ENCODE results near the gene ZNF813. TPM values are rescaled to one million over a fixed set of nuclear protein-coding genes. Genes with fewer than 3 reads are reported as not detected.
"Not testable (repeated sequence)": the region's sequence is repeated elsewhere in the genome, so short reads cannot be mapped to it uniquely, and the experiment has no call there.

ZNF813 gene
- total RNA-seq, 1 donor from 2014 or later = 4.6 TPM

DNA sequence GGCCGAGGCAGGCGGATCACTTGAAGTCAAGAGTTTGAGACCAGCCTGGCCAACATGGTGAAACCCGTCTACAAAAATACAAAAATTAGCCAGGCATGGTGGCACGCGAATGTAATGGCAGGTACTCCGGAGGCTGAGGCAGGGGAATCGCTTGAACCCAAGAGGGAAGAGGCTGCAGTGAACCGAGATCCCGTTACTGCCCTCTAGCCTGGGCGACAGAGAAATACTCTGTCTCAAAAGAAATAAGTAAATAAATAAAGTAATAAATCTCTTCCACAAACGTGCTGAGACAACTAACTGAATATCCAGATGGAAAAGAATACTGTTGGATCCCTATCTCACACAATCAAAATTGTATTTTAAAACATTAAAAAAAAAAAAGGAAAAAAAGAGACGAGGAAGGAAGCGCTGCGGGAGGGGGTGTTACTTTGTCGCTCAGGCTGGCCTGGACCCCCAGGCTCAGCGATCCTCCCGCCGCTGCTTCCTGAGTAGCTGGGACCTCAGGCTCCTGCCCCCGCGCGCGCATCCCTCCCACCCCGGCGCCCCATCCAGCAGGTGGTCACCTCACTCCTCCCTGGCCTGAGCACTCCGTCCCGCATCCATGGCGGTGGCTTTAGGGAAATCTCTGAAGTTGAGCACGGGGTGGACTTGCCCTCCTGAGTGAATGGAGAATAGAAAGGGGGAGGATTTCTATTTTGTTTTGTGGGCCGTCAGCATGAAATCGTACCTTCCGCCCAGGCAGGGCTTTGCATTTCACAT is 628 bp upstream of the ZNF813 start:
- H3K4me3 ChIP-seq (ENCODE audit: low read depth, low read length) = peak overlapping the region; percentile 79
- DNase-seq (ENCODE audit: low read depth) = no peak
- TF ChIP-seq, protein P1, sequence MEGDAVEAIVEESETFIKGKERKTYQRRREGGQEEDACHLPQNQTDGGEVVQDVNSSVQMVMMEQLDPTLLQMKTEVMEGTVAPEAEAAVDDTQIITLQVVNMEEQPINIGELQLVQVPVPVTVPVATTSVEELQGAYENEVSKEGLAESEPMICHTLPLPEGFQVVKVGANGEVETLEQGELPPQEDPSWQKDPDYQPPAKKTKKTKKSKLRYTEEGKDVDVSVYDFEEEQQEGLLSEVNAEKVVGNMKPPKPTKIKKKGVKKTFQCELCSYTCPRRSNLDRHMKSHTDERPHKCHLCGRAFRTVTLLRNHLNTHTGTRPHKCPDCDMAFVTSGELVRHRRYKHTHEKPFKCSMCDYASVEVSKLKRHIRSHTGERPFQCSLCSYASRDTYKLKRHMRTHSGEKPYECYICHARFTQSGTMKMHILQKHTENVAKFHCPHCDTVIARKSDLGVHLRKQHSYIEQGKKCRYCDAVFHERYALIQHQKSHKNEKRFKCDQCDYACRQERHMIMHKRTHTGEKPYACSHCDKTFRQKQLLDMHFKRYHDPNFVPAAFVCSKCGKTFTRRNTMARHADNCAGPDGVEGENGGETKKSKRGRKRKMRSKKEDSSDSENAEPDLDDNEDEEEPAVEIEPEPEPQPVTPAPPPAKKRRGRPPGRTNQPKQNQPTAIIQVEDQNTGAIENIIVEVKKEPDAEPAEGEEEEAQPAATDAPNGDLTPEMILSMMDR (conservative IDR thresholded peaks at IDR 0.05; ENCODE audit: low read depth, low read length) = peak; percentile 8

DNA sequence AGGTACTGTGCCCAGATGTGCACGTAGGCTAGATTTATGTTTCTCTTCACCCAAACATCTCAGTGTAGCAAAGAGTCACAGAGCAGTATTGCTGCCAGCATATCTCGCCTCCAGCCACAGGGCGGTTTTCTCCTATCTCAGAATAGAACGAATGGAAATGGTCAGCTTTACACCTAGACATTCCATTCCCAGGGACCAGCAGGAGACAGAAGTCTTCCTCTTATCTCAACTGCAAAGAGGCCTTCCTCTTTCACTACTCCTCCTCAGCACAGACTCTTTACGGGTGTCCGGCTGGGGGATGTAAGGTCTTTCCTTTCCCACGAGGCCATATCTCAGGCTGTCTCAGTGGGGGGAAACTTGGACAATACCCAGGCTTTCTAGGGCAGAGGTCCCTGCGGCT is 1.1 kb downstream of the ZNF813 start:
- not testable (repeated sequence) for DNase-seq (ENCODE audit: low read depth)
- H3K4me3 ChIP-seq (ENCODE audit: low read depth, low read length) = peak overlapping the region; percentile 79

DNA sequence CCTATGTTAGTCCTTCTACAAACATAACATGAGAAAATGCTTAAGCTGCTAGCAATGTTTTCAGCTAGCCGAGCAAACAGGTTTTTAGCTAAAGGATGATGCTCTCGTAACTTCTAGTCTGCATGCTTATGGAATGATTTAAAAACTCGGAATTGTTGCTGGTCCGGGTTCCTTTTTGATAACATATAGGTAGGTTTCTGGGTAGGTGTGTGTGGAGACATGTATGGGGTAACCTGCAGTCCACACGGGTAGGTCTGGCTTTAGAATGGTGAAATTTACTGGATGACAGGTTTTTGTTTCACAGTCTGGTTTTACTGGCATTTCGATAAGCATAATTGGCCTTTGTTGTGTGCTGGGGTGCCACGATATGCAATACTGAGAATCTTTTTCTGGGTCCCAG is 4.4 kb downstream of the ZNF813 start:
- no peak overlapping the region for H3K4me3 ChIP-seq (ENCODE audit: low read depth, low read length)

DNA sequence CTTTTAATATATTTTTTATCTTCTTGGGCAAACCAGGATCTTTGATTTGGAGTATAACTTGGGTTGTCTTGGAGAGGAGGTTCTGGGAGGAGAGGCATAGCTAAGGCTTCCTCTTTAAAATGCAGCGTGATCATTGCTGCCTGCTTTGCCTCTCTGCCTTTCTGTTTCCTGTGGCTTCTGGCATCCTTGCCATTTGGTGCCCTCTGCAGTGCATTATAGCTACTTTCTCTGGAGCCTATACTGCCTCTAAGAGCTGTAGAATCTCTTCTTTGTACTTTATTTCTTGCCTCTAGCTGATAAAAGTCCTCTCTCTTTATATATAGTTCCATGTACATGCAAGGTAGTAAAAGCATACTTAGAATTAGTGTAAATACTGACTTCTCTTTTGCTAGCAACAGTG is 7.3 kb downstream of the ZNF813 start:
- DNase-seq (ENCODE audit: low read depth); H3K4me3 ChIP-seq (ENCODE audit: low read depth, low read length): not testable (repeated sequence)

More for the DNA sequence above, 4.4 kb downstream of the ZNF813 start:
- TF ChIP-seq, protein P1 (conservative IDR thresholded peaks at IDR 0.05; ENCODE audit: low read depth, low read length) = no peak
- DNase-seq (ENCODE audit: low read depth) = no peak

DNA sequence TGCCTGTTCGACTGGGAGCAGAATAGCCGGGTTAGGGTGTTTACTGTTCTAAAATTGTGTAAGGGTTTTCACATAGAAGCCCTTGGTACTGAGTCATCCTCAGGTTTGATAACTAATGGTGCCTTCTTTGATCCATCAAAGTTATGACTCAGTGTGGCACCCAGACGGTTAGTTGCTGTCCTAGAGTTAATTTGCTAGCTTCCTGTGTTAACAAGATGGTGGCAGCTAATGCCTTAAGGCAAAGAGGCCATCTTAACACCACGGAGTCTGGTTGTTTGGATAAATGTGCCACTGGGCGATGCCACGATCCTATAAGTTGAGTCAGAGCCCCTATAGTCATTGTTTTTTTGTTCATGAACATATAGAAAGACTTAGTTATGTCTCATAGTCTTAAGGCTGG is 7.9 kb downstream of the ZNF813 start:
- DNase-seq (ENCODE audit: low read depth) = not testable (repeated sequence)

DNA sequence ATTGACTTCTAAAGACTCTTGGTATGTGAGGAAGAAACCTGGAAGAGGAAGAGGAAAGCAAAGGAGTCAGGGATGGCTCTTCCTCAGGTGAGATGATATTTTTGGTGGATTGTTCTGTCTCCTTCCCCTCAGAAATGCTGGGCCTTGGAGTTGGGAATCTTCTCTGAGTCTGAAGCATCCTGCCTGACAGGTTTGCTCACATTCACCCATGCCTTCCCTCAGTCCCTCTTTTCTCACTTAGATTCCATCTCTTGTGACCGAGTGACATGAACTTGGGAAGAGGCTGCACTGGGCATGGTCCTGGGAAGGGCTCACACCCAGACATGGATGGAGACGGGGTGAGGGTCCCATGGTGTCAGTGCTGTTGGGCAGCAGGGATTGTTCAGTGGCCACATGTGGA is 16.2 kb downstream of the ZNF813 start:
- DNase-seq (ENCODE audit: low read depth); H3K4me3 ChIP-seq (ENCODE audit: low read depth, low read length): not testable (repeated sequence)

More for the DNA sequence above, 7.9 kb downstream of the ZNF813 start:
- not testable (repeated sequence) for H3K4me3 ChIP-seq (ENCODE audit: low read depth, low read length)

DNA sequence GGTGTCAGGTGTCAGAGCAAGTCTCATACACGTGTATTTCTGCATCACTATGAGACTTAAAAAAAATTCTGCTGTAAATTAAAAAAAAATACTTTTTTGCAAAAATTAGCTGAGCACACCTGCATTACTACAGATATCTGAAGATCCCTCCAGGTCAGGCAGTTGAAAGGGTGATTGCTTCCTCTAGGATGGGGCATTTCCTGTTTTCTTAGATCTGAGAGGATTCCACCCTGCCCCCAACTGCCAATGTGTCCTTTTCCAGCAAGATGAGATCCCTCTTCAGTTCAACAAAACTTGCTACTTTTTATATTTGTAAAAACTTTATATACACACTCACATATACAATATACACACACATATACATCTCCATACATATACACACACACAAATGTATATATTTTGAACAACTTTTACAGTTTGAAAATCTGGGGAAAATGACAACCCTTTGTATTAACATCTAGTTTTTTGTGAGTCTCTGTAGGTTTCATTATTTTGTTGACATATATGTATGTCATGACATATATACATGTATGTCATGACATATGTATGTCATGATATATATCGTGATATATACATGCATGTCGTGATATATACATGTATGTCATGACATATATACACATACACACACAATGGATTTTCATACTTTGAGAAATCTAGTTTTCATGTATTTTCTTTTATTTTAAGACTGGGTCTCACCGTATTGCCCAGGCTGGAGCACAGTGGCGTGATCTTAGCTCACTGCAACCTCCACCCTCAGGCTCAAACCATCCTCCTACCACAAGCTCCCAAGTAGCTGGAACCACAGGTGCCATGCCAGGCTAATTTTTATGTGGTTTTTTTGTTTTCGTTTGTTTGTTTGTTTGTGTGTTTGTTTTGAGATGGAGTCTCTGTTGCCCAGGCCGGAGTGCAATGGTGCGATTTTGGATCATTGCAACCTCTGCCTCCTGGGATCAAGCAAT is 17.8 kb downstream of the ZNF813 start:
- DNase-seq (ENCODE audit: low read depth) = no peak
- no peak overlapping the region for H3K4me3 ChIP-seq (ENCODE audit: low read depth, low read length)
- TF ChIP-seq, protein P1 (conservative IDR thresholded peaks at IDR 0.05; ENCODE audit: low read depth, low read length) = no peak

DNA sequence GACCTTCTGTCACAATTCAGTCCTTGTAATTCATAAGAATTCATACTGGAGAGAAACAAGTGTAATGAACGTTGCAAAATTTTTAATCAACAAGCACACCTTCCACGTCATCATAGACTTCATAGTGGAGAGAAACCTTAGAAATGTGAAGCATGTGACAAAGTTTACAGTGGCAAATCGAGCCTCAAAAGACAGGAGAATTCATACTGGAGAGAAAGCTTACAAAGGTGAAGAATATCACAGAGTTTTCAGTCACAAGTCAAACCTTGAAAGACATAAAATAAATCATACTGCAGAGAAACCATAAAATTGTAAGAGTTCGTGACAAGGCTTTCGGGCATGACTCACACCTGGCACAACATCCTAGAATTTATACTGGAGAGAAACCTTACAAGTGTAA is 24.6 kb downstream of the ZNF813 start:
- TF ChIP-seq, protein P1 (conservative IDR thresholded peaks at IDR 0.05; ENCODE audit: low read depth, low read length) = no peak
- H3K4me3 ChIP-seq (ENCODE audit: low read depth, low read length) = no peak overlapping the region
- no peak for DNase-seq (ENCODE audit: low read depth)

DNA sequence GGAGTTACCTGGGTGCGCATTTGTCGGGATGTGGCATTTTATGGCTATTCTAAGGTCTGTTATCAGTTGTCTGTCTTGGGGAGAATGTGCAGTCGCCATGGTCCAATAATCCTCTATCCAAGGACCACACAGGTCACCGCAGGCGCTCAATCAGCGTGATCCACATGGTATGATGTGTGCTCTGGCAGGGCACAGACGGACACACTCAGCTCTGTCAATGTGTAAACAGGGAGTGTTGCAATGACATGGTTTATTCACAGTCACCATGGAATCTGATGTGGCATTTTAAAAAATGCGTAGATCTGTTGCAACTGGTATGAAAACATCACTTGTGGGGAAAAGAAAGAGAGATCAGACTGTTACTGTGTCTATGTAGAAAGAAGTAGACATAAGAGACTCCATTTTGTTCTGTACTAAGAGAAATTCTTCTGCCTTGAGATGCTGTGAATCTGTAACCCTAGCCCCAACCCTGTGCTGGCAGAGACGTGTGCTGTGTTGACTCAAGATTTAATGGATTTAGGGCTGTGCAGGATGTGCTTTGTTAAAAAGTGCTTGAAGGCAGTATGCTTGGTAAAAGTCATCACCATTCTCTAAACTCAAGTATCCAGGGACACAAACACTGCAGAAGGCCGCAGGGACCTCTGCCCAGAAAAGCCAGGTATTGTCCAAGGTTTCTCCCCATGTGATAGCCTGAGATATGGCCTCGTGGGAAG is 29.9 kb downstream of the ZNF813 start:
- peak; percentile 50 for DNase-seq (ENCODE audit: low read depth)
- not testable (repeated sequence) for H3K4me3 ChIP-seq (ENCODE audit: low read depth, low read length)

DNA sequence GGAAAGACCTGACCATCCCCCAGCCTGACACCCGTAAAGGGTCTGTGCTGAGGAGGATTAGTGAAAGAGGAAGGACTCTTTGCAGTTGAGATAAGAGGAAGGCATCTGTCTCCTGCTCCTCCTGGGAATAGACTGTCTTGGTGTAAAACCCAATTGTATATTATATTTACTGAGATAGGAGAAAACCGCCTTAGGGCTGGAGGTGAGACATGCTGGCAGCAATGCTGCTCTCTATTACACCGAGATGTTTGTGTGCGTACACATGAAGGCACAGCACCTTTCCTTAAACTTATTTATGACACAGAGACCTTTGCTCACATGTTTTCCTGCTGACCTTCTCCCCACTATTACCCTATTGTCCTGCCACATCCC is 30.5 kb downstream of the ZNF813 start:
- not testable (repeated sequence) for DNase-seq (ENCODE audit: low read depth); H3K4me3 ChIP-seq (ENCODE audit: low read depth, low read length)

DNA sequence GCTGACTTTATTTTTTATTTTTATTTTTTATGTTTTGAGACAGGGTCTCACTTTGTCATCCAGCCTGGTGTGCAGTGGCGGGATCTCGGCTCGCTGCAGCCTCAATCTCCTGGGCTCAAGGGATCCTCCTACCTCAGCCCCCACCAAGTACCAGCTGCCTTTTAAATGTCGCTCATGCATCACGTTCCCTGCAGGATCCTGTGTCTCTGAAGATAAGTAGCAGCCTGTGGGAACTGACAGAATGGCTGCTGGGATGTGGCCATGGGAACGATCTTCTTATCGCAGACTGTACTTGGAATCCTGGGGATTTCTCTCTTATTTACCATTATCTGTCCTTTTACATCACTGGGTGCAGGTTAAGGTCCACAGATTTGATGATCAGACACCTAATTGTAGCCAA is 35.6 kb downstream of the ZNF813 start:
- not testable (repeated sequence) for H3K4me3 ChIP-seq (ENCODE audit: low read depth, low read length); DNase-seq (ENCODE audit: low read depth)

DNA sequence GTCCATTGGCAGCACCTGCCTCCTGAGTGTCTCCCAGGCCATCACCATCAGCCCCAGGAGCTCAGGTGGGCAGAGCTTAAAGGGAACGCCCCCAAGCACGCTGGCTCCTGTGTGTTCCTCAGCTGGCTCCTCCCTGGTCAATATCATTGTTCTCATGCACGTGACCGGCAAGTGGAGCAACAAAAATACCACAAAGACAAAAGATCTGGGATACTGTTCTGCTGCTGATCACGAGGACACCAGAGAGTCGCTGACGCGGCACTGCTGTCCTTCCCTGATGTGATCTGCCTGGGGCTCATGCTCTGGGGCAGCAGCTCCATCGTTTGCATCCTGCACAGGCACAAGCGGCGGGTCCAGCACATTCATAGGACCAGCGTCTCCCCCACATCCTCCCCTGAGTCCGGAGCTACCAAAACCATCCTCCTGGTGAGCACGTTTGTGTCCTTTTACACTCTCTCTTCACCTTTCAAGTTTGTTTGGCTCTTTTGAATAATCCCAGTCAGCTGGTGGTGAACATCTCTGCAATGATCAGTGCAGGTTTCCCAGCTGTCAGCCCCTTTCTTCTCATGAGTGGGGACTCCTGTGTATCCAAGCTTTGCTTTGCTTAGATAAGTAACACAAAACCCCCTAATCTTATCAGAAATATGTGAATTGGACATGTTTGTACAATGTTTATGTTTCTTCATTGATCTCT is 36.3 kb downstream of the ZNF813 start:
- DNase-seq (ENCODE audit: low read depth); H3K4me3 ChIP-seq (ENCODE audit: low read depth, low read length): not testable (repeated sequence)

DNA sequence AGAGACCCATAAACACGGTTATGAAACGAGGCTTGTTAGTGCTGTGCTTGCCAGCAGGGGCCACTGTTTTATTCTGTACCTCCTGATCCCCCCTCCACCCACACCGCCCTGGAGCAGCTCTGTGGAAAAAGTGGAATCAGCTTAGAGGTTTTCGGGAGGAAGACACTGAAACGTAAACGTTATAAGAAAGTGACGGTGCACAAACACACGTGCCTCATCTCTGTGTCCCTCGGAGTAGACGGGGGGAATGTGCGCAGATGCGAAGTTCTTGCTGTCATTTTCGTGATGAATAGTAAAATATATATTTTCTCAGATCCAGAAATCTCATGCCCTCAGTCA is 36.8 kb downstream of the ZNF813 start:
- not testable (repeated sequence) for DNase-seq (ENCODE audit: low read depth); H3K4me3 ChIP-seq (ENCODE audit: low read depth, low read length)
